GM12873 (cell line): Measurements from ENCODE around the gene RALGPS2.

Source experiments
- TF ChIP-seq, protein P1 (sequence below): IDR thresholded peaks from 2 replicates; pipeline ENCODE4 v1.5.1; 2012; ENCODE audit warnings: low read depth, mild to moderate bottlenecking, moderate library complexity, low read length, control low read depth; ENCODE audit not compliant: insufficient read depth; ENCODE audit errors: missing control alignments

RALGPS2 gene

DNA sequence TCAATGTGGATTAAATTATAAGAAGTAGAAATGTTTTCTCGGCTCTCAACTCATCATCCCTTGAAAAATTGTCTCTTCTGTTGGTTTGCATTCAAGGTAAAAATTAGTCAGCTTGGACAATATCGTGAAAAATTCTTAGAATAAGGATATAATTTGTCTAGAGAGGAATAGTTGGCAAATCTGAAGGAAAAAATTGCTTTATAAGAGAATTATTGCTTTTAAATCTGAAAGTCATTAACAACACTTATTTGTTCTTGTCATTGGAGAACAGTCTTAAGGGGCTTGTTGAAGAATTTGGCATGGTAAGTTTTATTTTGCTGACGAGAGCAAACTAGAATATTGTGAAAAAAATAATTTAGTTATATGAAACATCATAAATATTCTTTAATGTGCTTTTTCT lies 119.4 kb downstream of the RALGPS2 start:
- TF ChIP-seq, protein P1, sequence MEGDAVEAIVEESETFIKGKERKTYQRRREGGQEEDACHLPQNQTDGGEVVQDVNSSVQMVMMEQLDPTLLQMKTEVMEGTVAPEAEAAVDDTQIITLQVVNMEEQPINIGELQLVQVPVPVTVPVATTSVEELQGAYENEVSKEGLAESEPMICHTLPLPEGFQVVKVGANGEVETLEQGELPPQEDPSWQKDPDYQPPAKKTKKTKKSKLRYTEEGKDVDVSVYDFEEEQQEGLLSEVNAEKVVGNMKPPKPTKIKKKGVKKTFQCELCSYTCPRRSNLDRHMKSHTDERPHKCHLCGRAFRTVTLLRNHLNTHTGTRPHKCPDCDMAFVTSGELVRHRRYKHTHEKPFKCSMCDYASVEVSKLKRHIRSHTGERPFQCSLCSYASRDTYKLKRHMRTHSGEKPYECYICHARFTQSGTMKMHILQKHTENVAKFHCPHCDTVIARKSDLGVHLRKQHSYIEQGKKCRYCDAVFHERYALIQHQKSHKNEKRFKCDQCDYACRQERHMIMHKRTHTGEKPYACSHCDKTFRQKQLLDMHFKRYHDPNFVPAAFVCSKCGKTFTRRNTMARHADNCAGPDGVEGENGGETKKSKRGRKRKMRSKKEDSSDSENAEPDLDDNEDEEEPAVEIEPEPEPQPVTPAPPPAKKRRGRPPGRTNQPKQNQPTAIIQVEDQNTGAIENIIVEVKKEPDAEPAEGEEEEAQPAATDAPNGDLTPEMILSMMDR, result no peak

DNA sequence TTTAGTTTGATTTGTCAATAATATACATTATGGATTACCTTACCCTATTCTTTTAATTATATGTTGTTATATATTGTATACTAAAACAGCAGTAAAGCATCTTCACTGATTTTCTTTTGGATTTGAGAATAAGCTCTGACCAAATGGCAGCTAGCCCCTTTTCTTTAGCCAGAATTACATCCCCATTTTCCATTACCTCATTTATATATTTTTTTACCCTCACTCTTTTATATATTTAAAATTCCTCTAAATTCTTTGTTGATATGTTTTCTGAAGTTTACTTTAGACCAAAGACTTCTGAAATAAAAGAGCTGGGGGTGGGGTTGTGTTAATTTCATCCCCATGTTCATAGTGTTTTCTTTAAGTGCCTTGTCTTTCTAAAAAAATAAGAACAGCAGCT lies 121.3 kb downstream of the RALGPS2 start:
- TF ChIP-seq, protein P1, result no peak

- TF ChIP-seq, protein P1, result no peak
Observed at GRCh38 chr1:178847396-178847849, 122.4 kb downstream of the RALGPS2 start.

- TF ChIP-seq, protein P1, result no peak
Observed at GRCh38 chr1:178849918-178850317, 124.9 kb downstream of the RALGPS2 start.

GRCh38 chr1:178857126-178857525 lies 132.1 kb downstream of the RALGPS2 start:
- TF ChIP-seq, protein P1, result no peak

- TF ChIP-seq, protein P1, result no peak
Observed at GRCh38 chr1:178862416-178862815, 137.4 kb downstream of the RALGPS2 start.

GRCh38 chr1:178862864-178863263 lies 137.8 kb downstream of the RALGPS2 start:
- TF ChIP-seq, protein P1, result no peak
